K562 (cell line): Measurements from ENCODE around the gene ANXA9. TPM values are rescaled to one million over a fixed set of nuclear protein-coding genes. Genes with fewer than 3 reads are reported as not detected.

Experiments used
- CEBPG ChIP-seq, 3 experiments: fragments of 200-800 bp in 1 of 3; sonication (Bioruptor generic) in 1 of 3; sonication (generic) in 1 of 3; formaldehyde crosslinking in 1 of 3; IDR thresholded peaks in 2 of 3; conservative IDR thresholded peaks in 1 of 3; 2 replicates each; pipeline versions ENCODE4 v1.6.1 to v1.8.0; 2016 to 2022; ENCODE audit warnings: missing compliant biosample characterization in 2 of 3, missing genetic modification characterization in 2 of 3, mild to moderate bottlenecking in 1 of 3, missing genetic modification reagents in 1 of 3
- KLF6 ChIP-seq: fragments of 250-450 bp; sonication (Bioruptor Pico); IDR thresholded peaks from 2 replicates; pipeline ENCODE4 v1.4.0; 2020; ENCODE audit warnings: mild to moderate bottlenecking, moderate library complexity, borderline replicate concordance
- MAFG ChIP-seq: fragments of 450-650 bp; conservative IDR thresholded peaks from 2 replicates; pipeline ENCODE4 v1.6.1; 2016; ENCODE audit warnings: missing genetic modification characterization, missing compliant biosample characterization
- MEIS2 ChIP-seq: fragments of 450-650 bp; IDR thresholded peaks from 2 replicates; pipeline ENCODE4 v1.6.1; 2014; ENCODE audit warnings: mild to moderate bottlenecking; ENCODE audit not compliant: partially characterized antibody
- SMAD1 ChIP-seq: fragments of 150-350 bp; IDR thresholded peaks from 2 replicates; pipeline ENCODE4 v1.6.1; 2014; ENCODE audit warnings: low read length, low read depth; ENCODE audit not compliant: partially characterized antibody
- TAL1 ChIP-seq: fragments of 450-650 bp; IDR thresholded peaks from 2 replicates; pipeline ENCODE4 v1.6.1; 2016; ENCODE audit warnings: mild to moderate bottlenecking
- U2AF2 ChIP-seq: fragments of 200-400 bp; formaldehyde crosslinking; optimal IDR thresholded peaks from 2 replicates; pipeline ENCODE3; 2017; ENCODE audit warnings: low read depth, mild to moderate bottlenecking, low read length
- ZNF134 ChIP-seq: fragments of 250-450 bp; sonication (Bioruptor Pico); conservative IDR thresholded peaks from 2 replicates; pipeline ENCODE4 v1.4.0; 2020
- ZNF175 ChIP-seq: fragments of 200-800 bp; sonication (Bioruptor generic); IDR thresholded peaks from 2 replicates; pipeline ENCODE4 v1.6.1; 2016; ENCODE audit warnings: low read depth, mild to moderate bottlenecking, missing genetic modification characterization, missing compliant biosample characterization
- ZNF311 ChIP-seq: fragments of 250-450 bp; sonication (Bioruptor Pico); IDR thresholded peaks from 2 replicates; pipeline ENCODE4 v1.4.0; 2020; ENCODE audit warnings: mild to moderate bottlenecking, moderate library complexity
- ZNF79 ChIP-seq: fragments of 250-450 bp; sonication (Bioruptor Pico); IDR thresholded peaks from 2 replicates; pipeline ENCODE4 v1.4.0; 2020; ENCODE audit warnings: low read depth, mild to moderate bottlenecking, moderate library complexity
- polyA plus RNA-seq, 8 experiments: library from polyadenylated mRNA; depleted of rRNA in 4 of 8; stranded (reverse) in 5 of 8; unstranded in 3 of 8; fragments of >200 nt; fragmentation: Nextera tagmentation in 2 of 8; fragmentation: Illumina TruSeq in 1 of 8; extraction: Ambion mirVana in 2 of 8; extraction: Trizol in 1 of 8; gene quantifications; 2 replicates each; pipeline versions ENCODE4 v1.2.1 to v1.2.3, GENCODE V29; 2011 to 2014; ENCODE audit warnings: inconsistent platforms in 1 of 8, missing spikeins in 1 of 8
- total RNA-seq, 7 experiments: library from RNA; depleted of rRNA in 6 of 7; stranded (reverse); fragments of >200 nt in 6 of 7; fragmentation: Illumina TruSeq in 2 of 7; extraction: Trizol in 2 of 7; gene quantifications; 2 replicates each; pipeline versions ENCODE4 v1.2.1 to v1.2.3, GENCODE V29; 2011 to 2021; ENCODE audit warnings: low replicate concordance in 1 of 7
- TF ChIP-seq, protein P1 (sequence below): fragments of 450-650 bp; conservative IDR thresholded peaks from 2 replicates; pipeline ENCODE4 v1.6.1; 2016; ENCODE audit warnings: missing genetic modification characterization, low read depth, mild to moderate bottlenecking, missing compliant biosample characterization, moderate library complexity
- TF ChIP-seq, protein P2 (sequence below): sonication (generic); formaldehyde crosslinking; IDR thresholded peaks from 2 replicates; pipeline ENCODE4 v1.8.1; 2023; ENCODE audit warnings: mild to moderate bottlenecking, missing genetic modification reagents

ANXA9 gene
- total and polyA plus RNA-seq, 9 of the 15 experiments (the other 6 are each of a cell fraction or from before 2014, with no cell fraction given), result 0.24 to 1.6 (median 0.57) TPM

DNA sequence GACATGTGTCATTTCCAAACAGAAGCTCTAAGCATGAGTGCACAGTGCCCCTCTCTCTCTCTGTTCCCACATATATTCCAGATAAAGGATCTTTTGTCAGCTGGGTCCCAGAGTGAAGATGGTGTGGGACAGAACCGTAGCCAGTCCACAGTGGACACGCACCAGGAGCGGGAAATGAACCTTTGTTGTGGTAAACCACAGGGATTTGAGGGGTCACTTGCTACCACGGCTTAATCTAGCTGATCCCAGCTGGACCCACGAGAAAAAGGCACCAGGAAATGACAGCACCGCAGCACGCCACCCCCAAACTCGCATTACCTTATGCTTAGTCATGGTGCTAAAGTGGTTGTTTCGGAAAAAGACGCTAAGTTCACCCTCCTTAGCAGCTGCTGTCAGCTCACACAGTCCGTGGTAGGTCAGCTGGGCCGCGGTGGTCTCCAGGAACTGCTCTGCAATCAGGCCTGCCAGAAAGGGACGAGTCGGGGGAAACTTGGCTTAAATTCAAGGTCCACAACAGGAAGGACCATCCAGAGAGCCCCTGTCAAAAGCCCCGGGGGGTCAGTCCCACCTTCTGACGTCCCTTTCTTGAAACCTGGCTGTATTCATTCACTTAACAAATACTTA is 17.1 kb downstream of the ANXA9 start (continued):
- TF ChIP-seq, protein P1, sequence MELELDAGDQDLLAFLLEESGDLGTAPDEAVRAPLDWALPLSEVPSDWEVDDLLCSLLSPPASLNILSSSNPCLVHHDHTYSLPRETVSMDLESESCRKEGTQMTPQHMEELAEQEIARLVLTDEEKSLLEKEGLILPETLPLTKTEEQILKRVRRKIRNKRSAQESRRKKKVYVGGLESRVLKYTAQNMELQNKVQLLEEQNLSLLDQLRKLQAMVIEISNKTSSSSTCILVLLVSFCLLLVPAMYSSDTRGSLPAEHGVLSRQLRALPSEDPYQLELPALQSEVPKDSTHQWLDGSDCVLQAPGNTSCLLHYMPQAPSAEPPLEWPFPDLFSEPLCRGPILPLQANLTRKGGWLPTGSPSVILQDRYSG, result peak; percentile 82
- peak; percentile 97 for TF ChIP-seq MAFG (tag)
- TF ChIP-seq SMAD1, result no peak
- TF ChIP-seq U2AF2, result no peak
- no peak for TF ChIP-seq KLF6 (CRISPR knock-in tag)
- TF ChIP-seq ZNF79 (CRISPR knock-in tag), result no peak
- no peak for TF ChIP-seq CEBPG (CRISPR knock-in tag; IDR thresholded peaks at IDR 0.05)
- TF ChIP-seq CEBPG (tag; conservative IDR thresholded peaks at IDR 0.05 in 1 of 2, IDR thresholded peaks at IDR 0.05 in 1 of 2), result no peak
- TF ChIP-seq ZNF175, result peak; percentile 70
- peak; percentile 29; the same call in 1 of the 2 replicates for TF ChIP-seq TAL1
- no peak for TF ChIP-seq ZNF311 (CRISPR knock-in tag)
- TF ChIP-seq, protein P2, sequence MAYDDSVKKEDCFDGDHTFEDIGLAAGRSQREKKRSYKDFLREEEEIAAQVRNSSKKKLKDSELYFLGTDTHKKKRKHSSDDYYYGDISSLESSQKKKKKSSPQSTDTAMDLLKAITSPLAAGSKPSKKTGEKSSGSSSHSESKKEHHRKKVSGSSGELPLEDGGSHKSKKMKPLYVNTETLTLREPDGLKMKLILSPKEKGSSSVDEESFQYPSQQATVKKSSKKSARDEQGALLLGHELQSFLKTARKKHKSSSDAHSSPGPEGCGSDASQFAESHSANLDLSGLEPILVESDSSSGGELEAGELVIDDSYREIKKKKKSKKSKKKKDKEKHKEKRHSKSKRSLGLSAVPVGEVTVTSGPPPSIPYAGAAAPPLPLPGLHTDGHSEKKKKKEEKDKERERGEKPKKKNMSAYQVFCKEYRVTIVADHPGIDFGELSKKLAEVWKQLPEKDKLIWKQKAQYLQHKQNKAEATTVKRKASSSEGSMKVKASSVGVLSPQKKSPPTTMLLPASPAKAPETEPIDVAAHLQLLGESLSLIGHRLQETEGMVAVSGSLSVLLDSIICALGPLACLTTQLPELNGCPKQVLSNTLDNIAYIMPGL (CRISPR knock-in tag), result no peak
- TF ChIP-seq ZNF134 (CRISPR knock-in tag), result no peak
- peak; percentile 1 for TF ChIP-seq MEIS2
